H7 (cell line): ENCODE results near the gene ADARB1. TPM values are rescaled to one million over a fixed set of nuclear protein-coding genes. Genes with fewer than 3 reads are reported as not detected.

Source experiments
- DNase-seq: peaks from one replicate; pipeline ENCODE4 v3.0.0; 2012
- H3K27me3 ChIP-seq: 2 replicates; pipeline ENCODE4 v1.6.0; 2011; ENCODE audit warnings: mild to moderate bottlenecking, low read length; ENCODE audit not compliant: control insufficient read depth, insufficient read depth
- H3K36me3 ChIP-seq: replicated peaks from 2 replicates; pipeline ENCODE4 v1.5.1; 2011; ENCODE audit warnings: low read length; ENCODE audit not compliant: control insufficient read depth, insufficient read depth
- H3K4me3 ChIP-seq: 2 replicates; pipeline ENCODE4 v1.5.1; 2011; ENCODE audit warnings: low read depth, mild to moderate bottlenecking, control low read depth, low read length, moderate library complexity; ENCODE audit not compliant: insufficient read depth
- total RNA-seq: library from RNA; depleted of rRNA; stranded (reverse); fragments of >200 nt; shearing (Covaris generic); gene quantifications from 2 replicates; pipeline ENCODE4 v1.2.3, GENCODE V29; 2014

The ADARB1 gene
- total RNA-seq, 1 experiment from 2014 or later, result 5.5 TPM

DNA sequence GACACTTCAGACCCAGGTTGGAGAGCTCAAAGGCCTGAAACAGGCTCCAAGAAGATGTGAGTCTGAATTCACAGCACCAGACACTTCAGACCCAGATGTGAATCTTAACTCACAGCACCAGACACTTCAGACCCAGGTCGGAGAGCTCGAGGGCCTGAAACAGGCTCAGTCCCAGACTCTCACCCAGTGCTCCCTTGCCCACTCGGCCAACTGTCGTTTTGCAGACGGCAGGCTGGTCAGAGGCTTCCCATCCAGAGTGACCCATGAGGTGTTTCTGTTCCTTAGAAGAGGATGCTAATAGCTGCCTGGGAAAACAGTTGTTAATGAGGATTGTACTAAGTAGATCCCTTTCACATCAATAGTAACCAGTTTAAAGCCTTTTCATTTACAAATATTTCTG is 88.4 kb downstream of the ADARB1 start:
- peak; percentile 22 for DNase-seq
- Histone ChIP-seq H3K36me3 (no peaks in the 10 kb centered on the region), H3K4me3 (no peak overlapping the region)

DNA sequence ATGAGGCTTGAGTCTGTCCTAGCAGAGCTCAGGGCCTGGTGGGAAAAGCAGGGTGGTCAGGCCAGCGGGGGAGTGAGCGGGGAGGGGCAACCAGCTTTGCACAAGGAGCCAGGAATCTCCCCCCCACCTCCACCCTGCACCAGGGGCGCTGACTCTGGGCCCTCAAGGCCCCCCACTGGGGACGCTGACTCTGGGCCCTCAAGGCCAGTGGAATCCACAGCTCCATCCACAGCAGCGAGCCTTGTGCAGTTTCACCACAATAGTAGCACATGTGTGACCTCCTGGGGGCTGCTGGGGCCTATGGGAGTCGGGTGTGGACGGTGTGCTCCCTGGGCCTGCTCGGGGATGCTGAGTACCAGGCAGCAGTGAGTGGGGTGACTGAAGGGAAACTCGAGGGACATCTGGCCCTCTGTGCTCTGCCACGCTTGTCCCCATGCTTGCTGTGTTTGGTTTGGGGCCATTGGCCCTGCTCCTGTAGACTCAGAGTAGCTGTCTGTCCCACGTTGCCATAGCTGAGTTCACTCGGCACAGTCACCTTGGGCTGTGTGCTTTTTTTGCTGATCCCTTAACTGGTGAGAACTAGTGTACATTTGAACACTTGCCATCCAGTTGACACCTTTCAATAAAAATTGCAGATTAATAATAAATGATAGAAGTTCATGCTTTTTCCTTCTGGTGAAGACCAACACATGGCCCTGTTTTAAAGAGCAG is 89.2 kb downstream of the ADARB1 start:
- peak; percentile 50 for DNase-seq

More for the DNA sequence above, 88.4 kb downstream of the ADARB1 start:
- no peaks in the 10 kb centered on the region for H3K27me3 ChIP-seq

DNA sequence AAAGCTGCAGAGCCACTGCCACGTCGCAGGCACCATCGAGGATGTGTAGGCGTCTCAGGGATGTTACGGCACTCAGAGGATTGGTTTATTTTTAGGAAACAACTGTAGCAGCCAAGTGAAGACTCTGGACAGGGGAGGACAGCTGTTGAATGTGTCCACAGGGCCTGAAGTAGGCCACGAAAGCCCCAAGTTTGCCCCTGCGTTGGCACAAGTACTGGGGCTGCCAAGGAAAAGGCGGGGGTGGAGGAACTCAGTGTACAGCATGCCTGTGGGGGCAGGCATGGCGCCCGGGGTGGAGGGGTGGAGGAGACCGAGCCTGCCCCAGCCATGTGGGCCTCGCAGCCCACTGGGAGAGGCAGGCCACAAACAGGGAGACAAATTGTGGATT is 89.7 kb downstream of the ADARB1 start:
- no peak overlapping the region for H3K4me3 ChIP-seq
- no peaks in the 10 kb centered on the region for H3K27me3 ChIP-seq
- H3K36me3 ChIP-seq, result no peaks in the 10 kb centered on the region
- DNase-seq, result peak; percentile 43

More for the DNA sequence above, 89.2 kb downstream of the ADARB1 start:
- H3K36me3 ChIP-seq, result no peaks in the 10 kb centered on the region
- H3K4me3 ChIP-seq, result no peak overlapping the region
- H3K27me3 ChIP-seq, result no peaks in the 10 kb centered on the region

DNA sequence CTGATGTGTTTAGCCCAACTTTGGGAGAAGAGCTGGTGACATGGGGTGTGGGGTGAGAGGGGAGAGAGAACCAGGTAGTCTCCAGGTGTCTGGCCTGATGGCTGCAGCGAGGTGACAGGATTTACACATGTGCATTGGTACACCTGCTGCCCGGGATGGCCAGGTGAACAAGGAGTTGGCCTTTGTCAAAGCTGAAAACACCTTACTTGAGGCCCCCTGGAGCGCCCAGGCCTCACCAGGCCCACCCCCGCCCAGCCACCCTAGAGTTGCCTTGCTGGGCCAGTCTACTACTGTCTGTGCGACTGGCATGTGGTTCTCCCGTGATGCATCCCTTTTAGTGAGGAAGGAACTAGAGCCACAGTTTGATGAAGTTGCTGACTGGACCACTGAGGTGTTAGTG is 90.5 kb downstream of the ADARB1 start:
- H3K27me3 ChIP-seq, result no peaks in the 10 kb centered on the region
- no peaks in the 10 kb centered on the region for H3K36me3 ChIP-seq
- H3K4me3 ChIP-seq, result no peak overlapping the region
- DNase-seq, result no peak

- DNase-seq, result peak; percentile 26
- Histone ChIP-seq H3K27me3 (no peaks in the 10 kb centered on the region), H3K36me3 (no peaks in the 10 kb centered on the region), H3K4me3 (no peak overlapping the region)
These were observed 92.6 kb downstream of the ADARB1 start for GRCh38 chr21:45166931-45167330.

DNA sequence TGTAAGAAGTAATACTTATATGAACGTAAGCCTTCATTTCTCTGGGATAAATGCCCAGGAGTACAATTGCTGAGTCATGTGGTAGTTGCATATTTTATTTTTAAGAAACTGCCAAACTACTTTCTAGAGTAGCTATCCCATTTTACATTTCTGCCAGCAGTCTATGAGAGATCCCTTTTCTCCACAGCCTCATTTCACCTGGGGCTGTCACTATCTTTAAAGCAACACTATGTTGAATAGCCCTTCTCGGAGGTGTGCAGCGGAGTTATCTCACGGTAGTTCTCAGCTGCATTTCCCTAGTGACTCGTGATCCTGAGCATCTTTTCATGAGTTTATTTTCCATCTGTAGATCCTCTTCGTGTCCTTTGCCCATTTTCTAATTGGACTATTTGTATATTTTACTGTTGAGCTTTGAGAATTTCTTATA is 93.4 kb downstream of the ADARB1 start:
- Histone ChIP-seq H3K36me3 (no peaks in the 10 kb centered on the region), H3K4me3 (no peak overlapping the region), H3K27me3 (no peaks in the 10 kb centered on the region)
- no peak for DNase-seq

DNA sequence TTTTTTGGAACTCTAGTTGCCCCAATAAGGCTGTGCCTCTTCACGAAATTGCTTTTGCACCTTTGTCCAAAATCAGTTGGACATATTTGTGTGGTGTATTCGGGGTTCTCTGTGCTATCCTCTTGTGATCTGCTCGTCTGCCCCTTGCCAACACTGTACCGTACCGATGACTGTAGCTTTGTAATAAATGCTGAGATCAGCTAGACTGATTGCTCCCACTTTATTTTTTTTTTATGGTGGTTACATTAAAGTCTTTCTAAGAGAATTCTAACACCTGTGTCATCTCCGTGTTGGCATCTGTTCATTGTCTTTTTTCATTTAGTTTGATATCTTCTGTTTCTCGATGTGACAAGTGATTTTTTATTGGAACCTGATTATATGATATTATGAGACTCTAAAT is 94.1 kb downstream of the ADARB1 start:
- DNase-seq, result no peak
- Histone ChIP-seq H3K4me3 (no peak overlapping the region), H3K27me3 (no peaks in the 10 kb centered on the region), H3K36me3 (no peaks in the 10 kb centered on the region)

GRCh38 chr21:45169001-45169400 is 94.6 kb downstream of the ADARB1 start:
- no peak for DNase-seq
- H3K27me3 ChIP-seq, result no peaks in the 10 kb centered on the region
- H3K4me3 ChIP-seq, result no peak overlapping the region
- H3K36me3 ChIP-seq, result no peaks in the 10 kb centered on the region

DNA sequence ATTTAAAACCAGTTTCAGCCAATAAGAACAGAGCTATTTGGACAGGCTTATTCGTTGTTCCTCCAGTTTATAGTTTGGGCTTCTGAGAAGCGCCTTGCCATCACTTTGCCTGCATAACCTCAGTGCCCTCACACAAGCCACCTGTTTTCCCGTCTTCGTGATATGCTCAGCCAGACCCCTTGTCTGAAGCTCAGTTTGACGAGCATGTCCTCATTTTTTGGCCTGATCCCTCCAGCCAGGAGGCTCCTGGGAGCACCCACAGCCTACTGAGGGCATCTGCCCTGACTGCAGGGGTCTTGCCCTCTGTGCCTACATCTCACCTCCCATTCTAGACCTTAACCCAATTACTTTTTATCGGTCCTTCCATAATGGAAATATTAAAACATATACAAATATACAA is 95.3 kb downstream of the ADARB1 start:
- no peak overlapping the region for H3K4me3 ChIP-seq
- H3K27me3 ChIP-seq, result no peaks in the 10 kb centered on the region
- DNase-seq, result no peak
- H3K36me3 ChIP-seq, result no peaks in the 10 kb centered on the region

DNA sequence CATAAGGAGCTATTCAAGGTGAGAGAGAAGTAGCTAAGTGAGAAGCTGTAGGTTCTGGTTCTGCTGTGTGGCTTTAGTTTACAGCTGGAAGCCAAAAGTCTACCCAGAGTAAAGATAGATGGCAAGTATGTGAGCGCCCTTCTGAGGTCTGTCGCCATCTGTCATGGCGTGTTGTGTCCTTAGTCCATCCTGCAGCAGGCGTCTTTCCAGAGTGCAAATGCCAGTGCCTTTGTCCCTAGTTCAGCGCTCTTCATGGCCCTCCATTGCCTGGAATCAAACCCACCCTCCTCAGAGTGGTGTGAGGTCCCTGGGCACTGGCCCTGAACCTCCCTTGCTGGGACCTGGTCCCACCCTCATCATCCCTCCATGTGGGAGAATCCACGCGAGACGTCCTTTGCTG is 96.6 kb downstream of the ADARB1 start:
- H3K27me3 ChIP-seq, result no peaks in the 10 kb centered on the region
- no peak overlapping the region for H3K4me3 ChIP-seq
- no peak for DNase-seq

DNA sequence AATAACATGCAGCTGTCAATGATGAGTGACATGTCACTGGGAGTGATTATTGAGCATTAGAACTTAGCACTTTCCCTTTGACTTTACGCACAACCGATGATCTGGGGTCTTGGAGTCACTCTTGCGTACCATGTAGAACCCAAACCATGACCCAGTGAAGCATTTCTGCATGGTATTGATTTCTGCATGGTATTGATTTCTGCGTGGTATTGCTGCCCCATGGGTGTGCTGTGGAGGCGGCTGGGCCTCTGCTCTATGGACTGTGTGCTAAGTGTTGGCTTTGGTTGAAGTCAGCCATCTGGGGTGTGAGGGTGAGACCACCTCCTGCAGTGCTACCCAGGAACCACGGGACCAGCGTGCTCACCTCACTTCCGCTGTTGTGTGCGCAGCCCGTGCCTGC is 98.0 kb downstream of the ADARB1 start:
- DNase-seq, result no peak
- Histone ChIP-seq H3K27me3 (no peaks in the 10 kb centered on the region), H3K36me3 (no peaks in the 10 kb centered on the region; the same call in 1 of the 2 replicates), H3K4me3 (no peak overlapping the region)

More for the DNA sequence above, 96.6 kb downstream of the ADARB1 start:
- H3K36me3 ChIP-seq, result no peaks in the 10 kb centered on the region

DNA sequence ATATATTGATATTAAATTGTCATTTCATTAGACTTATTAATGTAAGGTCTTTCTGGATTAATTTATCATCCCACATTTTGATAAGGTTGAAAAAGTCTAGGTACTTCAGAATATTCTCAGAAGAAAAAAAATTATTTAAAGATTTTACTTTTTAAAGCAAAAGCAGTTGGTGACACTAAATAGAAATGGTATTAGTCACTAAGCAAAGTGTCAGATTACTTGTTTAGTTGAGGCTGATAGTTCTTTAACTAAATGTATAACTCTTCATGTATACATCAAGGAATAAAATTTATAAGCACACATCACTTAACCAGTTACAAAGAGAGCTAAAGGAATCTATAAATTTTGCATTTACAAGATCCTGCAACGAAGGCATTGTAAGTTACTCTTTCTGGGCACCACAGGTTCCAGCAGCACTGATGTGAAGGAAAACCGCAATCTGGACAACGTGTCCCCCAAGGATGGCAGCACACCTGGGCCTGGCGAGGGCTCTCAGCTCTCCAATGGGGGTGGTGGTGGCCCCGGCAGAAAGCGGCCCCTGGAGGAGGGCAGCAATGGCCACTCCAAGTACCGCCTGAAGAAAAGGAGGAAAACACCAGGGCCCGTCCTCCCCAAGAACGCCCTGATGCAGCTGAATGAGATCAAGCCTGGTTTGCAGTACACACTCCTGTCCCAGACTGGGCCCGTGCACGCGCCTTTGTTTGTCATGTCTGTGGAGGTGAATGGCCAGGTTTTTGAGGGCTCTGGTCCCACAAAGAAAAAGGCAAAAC is 101.1 kb downstream of the ADARB1 start:
- no peak for DNase-seq
- H3K27me3 ChIP-seq, result no peaks in the 10 kb centered on the region
- H3K4me3 ChIP-seq, result no peak overlapping the region
- no peaks in the 10 kb centered on the region; the same call in 1 of the 2 replicates for H3K36me3 ChIP-seq

GRCh38 chr21:45176141-45176540 is 101.8 kb downstream of the ADARB1 start:
- Histone ChIP-seq H3K27me3 (no peaks in the 10 kb centered on the region), H3K36me3 (no peaks in the 10 kb centered on the region; the same call in 1 of the 2 replicates), H3K4me3 (no peak overlapping the region)
- DNase-seq, result peak; percentile 6

DNA sequence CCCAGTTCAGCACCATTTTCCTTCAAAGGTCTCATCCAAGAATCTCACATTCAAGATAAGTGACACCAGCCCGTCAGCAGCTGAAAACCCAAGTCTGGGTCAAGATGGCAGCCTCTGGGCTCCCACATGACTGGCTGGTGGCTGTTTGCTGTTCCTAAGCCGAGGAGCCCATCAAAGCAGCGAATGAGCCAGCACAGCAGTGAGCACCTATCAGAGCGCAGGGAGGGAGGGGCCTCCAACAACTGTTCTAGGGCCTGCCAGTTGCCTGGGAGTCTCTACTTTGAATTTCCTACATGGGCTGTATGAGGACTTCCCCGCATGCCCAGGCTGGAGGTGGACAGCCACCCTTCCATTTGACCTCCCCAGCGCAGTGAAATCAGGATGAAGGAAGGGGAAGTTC is 102.7 kb downstream of the ADARB1 start:
- no peaks in the 10 kb centered on the region; the same call in 1 of the 2 replicates for H3K36me3 ChIP-seq
- no peaks in the 10 kb centered on the region for H3K27me3 ChIP-seq
- DNase-seq, result peak; percentile 30
- no peak overlapping the region for H3K4me3 ChIP-seq

DNA sequence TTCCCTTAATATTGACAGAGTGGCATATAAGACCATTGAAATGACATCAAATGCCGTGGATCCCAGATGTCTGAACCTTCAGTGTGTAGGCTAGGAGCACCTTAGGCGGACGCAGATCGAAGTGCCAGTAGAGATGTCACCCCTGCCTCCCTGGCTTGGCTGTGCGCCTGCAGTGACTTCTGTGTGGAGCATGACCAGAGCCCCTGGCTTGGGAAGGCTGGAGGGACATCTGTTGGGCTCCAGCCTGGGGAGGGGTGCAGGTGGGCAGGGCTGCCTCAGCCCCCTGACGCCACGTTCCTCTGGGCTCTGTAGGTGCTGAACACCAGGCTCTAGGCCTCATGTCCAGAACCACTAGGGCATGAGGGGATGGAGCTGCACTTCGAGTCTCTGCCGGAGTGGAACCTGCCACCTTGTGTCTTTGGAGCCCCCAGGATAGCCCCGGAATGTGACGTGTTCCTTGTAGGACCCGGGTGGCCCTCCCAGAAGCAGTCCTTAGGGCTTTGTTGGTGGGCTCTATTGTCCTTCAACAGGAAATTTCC is 103.8 kb downstream of the ADARB1 start:
- Histone ChIP-seq H3K27me3 (no peaks in the 10 kb centered on the region), H3K36me3 (no peaks in the 10 kb centered on the region; the same call in 1 of the 2 replicates), H3K4me3 (no peak overlapping the region)
- peak; percentile 22 for DNase-seq
